Medulla oblongata (tissue), 1 donor: ENCODE results near the gene FCRL6.

Source experiments
- DNase-seq: peaks from one replicate; pipeline ENCODE4 v3.0.0-alpha.2; 2015; ENCODE audit errors: extremely low spot score

The FCRL6 gene

DNA sequence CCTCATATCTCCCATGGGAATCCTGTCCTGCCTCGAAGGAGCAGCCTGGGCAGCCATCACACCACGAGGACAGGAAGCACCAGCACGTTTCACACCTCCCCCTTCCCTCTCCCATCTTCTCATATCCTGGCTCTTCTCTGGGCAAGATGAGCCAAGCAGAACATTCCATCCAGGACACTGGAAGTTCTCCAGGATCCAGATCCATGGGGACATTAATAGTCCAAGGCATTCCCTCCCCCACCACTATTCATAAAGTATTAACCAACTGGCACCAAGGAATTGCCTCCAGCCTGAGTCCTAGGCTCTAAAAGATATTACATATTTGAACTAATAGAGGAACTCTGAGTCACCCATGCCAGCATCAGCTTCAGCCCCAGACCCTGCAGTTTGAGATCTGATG, 33.2 kb downstream of the FCRL6 start:
- DNase-seq = no peak

DNA sequence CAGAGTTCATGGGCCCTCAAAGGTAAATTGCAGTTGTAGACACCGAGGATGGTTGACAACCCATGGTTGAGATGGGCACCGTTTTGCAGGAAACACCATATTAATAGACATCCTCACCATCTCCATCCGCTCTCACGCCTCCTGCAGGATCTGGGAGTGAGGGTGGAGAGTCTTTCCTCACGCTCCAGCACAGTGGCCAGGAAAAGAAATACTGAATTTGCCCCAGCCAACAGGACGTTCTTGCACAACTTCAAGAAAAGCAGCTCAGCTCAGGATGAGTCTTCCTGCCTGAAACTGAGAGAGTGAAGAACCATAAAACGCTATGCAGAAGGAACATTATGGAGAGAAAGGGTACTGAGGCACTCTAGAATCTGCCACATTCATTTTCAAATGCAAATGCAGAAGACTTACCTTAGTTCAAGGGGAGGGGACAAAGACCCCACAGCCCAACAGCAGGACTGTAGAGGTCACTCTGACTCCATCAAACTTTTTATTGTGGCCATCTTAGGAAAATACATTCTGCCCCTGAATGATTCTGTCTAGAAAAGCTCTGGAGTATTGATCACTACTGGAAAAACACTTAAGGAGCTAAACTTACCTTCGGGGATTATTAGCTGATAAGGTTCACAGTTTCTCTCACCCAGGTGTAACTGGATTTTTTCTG, 33.8 kb downstream of the FCRL6 start:
- no peak for DNase-seq

- no peak for DNase-seq
These were observed 36.6 kb downstream of the FCRL6 start for GRCh38 chr1:159838715-159839114.

DNA sequence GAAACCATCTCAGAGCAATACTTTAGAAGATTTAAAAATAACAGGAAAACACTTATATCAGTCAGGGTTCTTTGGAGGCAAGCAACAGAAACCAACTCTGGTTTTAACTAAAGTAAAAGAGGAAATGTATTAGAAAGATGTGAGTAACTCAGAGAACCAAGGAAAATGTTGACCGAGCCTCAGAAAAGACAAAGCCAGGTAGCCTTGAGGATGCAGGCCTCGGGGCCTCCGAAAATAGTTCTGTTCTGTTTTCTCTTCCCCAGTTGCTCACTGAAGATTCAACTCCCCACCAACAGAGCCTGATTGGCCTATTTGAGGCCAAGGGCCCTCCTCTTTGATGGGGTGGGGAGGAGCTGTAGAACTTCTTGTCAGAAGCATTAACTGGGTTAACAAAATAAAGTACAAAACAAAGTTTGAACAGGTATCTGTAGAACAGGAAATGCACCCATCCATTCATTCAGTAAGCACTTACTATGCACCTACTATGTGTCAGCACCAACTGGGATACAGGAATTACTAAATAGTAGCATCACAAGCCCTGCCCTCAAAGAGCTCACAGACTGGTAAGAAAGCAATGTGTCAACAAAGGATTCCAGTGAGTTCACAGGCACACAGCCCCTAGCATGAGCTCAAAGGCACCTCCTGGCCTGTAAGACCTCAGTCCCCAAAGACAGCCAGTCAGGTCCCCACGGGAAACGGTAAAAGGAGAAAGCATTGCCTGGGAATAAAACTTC, 37.1 kb downstream of the FCRL6 start:
- no peak for DNase-seq

GRCh38 chr1:159841749-159842148, 39.6 kb downstream of the FCRL6 start:
- DNase-seq = no peak

- DNase-seq = no peak
These were observed 41.3 kb downstream of the FCRL6 start for GRCh38 chr1:159843459-159843858.

- DNase-seq = no peak
These were observed 43.8 kb downstream of the FCRL6 start for GRCh38 chr1:159845751-159846629.

GRCh38 chr1:159847231-159847630, 45.1 kb downstream of the FCRL6 start:
- DNase-seq = no peak

- no peak for DNase-seq
These were observed 46.2 kb downstream of the FCRL6 start for GRCh38 chr1:159848326-159848725.

- DNase-seq = no peak
These were observed 47.6 kb downstream of the FCRL6 start for GRCh38 chr1:159849626-159850366.

DNA sequence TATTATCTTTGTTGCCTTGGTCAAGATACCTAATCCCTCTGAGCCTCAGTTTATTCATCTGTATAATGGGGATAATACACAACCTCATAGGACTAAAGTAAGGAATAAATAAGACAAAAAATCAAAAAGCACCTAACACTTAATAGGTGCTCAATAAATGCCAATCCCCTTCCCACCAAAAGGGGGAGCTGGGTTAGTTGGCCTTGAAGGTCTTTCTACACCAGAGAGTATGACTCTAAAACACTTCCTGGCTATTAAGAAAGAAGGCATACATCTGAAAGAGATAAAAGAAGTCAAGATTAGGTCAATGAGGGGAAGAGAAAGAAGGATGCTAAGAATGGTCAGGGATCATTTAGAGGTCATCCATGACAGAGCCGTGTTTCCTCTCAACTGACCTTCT, 49.2 kb downstream of the FCRL6 start:
- no peak for DNase-seq

GRCh38 chr1:159853417-159854115, 51.4 kb downstream of the FCRL6 start:
- no peak for DNase-seq

DNA sequence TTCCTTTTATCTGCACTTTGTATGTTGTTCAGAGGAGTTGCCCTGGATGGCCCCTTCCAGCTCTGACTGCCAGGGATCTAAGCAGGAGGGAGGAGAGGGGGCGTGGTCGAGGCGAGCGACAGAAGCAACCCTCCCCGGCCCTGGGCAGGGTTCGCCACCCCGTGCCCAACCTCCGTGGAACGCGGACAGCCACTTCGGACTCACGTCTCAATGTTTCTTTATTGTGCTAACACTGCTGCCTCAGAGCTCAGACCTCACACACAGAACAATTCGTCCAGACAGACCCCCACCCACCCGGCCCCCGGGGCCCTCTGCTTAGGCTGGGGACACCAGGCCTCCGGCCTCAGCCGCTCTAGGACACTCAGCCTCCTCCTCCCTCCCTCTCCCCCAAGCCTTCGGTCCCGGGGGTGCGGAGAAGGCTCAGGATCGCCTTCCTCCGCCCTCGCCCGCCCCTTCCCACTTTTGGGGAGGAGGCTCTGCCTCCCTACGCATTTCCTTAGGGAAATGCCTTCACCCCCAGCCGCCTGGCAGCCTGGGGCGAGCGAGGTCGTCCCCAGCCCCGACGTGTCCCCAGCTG, 52.0 kb downstream of the FCRL6 start:
- DNase-seq = peak; percentile 77

DNA sequence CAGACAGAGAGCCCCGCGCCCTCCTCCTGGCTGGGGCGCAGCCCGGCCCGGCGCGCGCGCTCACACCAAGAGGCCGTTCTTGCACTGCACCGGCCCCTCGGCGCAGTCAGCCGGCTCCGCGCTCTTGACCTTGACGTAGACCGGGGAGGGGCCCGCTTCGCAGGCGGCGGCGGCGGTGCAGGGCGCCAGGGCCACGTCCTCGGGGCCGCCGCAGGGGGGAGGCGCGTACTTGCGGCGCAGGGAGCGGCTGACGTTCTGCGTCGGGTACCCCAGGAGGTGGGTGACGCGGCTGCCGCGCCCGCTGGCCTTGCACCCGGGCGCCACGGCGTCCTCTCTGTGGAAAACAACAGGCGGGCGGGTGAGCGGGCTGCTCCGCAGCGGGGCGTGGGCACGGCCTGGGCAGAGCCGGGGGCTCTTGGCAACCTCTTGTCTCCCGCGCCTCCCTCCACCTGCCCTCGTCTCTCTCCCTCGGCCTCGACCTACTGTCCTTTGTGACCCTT, 52.6 kb downstream of the FCRL6 start:
- DNase-seq = peak; percentile 74

GRCh38 chr1:159855709-159856108, 53.5 kb downstream of the FCRL6 start:
- no peak for DNase-seq

DNA sequence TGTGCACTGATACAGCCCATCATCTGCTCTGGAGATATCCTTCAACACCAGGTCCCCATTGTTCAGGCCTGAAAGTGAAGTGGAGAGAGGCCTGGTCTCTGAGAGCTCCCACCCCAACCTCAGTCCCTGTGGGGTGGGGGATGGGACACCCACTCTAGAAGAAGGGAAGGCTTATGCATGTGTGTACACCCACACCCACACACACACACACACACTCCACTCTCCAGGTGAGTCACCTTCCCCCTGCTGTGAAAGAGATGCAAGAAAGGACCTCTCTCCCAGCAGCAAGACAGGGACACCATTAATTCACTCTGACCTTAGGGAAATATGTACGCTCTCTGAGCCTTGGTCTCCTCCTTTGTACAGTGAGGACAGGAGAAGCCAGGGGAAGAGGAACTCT, 54.4 kb downstream of the FCRL6 start:
- no peak for DNase-seq

DNA sequence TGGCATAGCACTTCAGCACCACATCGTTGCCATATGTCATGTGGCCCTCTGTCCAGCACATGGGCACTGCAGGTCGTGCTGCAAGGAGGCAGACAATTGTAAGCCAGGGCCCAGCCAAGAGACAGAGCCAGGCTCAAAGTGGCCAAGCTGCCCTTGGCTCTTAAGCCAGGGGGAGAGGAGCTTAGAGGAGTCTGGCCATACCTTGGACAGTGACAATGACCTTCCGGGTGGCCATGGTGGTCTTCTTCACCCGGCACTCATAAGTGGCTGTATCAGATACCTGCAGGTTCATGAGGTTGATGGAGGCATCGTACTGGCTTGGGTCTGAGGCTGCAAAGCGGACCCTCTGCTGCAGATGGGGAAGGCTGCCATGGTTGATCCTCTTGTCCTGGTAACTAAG, 55.7 kb downstream of the FCRL6 start:
- DNase-seq = no peak

- DNase-seq = no peak
These were observed 57.7 kb downstream of the FCRL6 start for GRCh38 chr1:159859767-159860322.

DNA sequence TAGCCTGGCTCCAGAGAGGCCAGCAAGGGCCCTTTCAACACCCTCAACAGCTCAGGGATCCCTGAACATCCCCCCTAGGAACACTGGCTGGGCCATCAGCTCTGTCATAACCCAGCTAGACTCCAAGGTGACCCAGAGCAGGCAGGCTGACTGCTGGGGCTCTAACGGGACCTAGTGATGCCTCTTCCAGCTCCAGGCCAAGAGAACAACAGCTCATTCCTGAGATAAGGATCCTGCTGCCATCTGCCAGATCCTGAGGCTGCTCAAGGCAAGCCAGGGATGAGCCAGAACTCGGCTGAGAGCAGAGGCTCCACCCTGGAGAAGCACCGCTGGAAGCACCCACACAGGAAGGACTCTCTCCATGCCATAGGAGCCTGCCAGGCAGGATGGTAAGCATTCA, 58.3 kb downstream of the FCRL6 start:
- no peak for DNase-seq

DNA sequence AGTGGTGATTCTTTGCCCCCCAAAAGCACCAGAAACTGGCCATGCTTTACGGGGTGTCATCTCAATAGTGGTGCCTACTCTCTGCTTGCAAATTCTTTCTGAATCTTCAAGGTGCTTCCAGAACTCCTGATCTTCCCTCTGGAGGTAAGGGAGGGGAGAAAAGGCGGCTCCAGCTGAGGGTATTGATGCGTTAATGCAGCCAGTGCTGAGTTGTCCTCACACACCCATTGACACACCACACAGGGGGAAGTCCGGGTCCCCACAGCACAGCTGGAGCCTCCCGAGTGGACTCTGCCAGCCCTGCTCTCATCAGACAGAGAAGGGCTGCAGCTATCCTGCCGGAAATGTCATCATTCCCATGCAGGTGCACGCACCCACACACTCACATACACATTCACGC, 59.1 kb downstream of the FCRL6 start:
- DNase-seq = no peak
